K562 (cell line): ENCODE data around the gene B4GALT4. TPM values are rescaled to one million over a fixed set of nuclear protein-coding genes. Genes with fewer than 3 reads are reported as not detected.
A peak's percentile ranks its signal among the peaks of the same experiment; 100 is the strongest.

Experiments used
- ATAC-seq: fragments of 200-7000 bp; cut with Tn5 transposase; 3 replicates; pipeline ENCODE4 v1.9.1; 2020; ENCODE audit warnings: moderate library complexity
- BruUV-seq: library from RNA; stranded (reverse); fragments of 400-500 nt; replicated peaks from 2 replicates; lab custom pipeline; 2021; lab: Mats Ljungman, UMichigan
- CTCF ChIA-PET: fragments of 300-600 bp; formaldehyde crosslinking; extraction: SDS; loops from one replicate; lab custom pipeline; 2021; ENCODE audit warnings: low intra/inter-chr PET ratio; lab: Yijun Ruan, JAX
- POLR2A ChIA-PET: fragments of 300-600, 350-650 bp; sonication (Branson Sonifier 250); formaldehyde crosslinking; extraction: SDS; loops from one replicate; lab custom pipeline; 2021; ENCODE audit warnings: antibody characterized with exemption, inconsistent platforms; lab: Yijun Ruan, JAX
- DNase-seq, 4 experiments: peaks; one replicate each; pipeline versions ENCODE4 v3.0.0 to v3.0.0-alpha.2; 2011 to 2018; ENCODE audit warnings: low spot score in 3 of 4, mixed read lengths in 3 of 4; ENCODE audit errors: extremely low read depth in 1 of 4
- FAIRE-seq: peaks from 2 replicates; lab custom pipeline; 2011; peaks lifted over from hg19 to GRCh38; lab: Jason Lieb, UNC
- H2AFZ ChIP-seq: 2 replicates; pipeline ENCODE4 v1.6.0; 2011; ENCODE audit warnings: low read depth, low read length, control low read depth, inconsistent platforms
- H3K27ac ChIP-seq: fragments of 200-600 bp; 3 replicates; pipeline ENCODE4 v1.8.0; 2011; ENCODE audit warnings: low read depth, mild to moderate bottlenecking, control low read depth, inconsistent platforms, low read length, moderate library complexity, mixed read lengths; ENCODE audit errors: extremely low read depth
- H3K27me3 ChIP-seq, 2 experiments: fragments of 300-600 bp in 1 of 2; 2 replicates in 1 of 2; 3 replicates in 1 of 2; pipeline versions ENCODE4 v1.6.0 to v1.8.0; 2011; ENCODE audit warnings: inconsistent platforms in 2 of 2, low read length in 2 of 2, mild to moderate bottlenecking in 1 of 2, mixed read lengths in 1 of 2, moderate library complexity in 1 of 2; ENCODE audit not compliant: control insufficient read depth in 2 of 2, insufficient read depth in 2 of 2
- H3K36me3 ChIP-seq: fragments of 300-600 bp; 3 replicates; pipeline ENCODE4 v1.8.0; 2011; ENCODE audit warnings: mild to moderate bottlenecking, low read length, inconsistent platforms; ENCODE audit not compliant: control insufficient read depth, insufficient read depth
- H3K4me1 ChIP-seq, 2 experiments: fragments of 200-600 bp in 1 of 2; replicated peaks in 1 of 2; 2 replicates in 1 of 2; 3 replicates in 1 of 2; pipeline versions ENCODE4 v1.5.1 to v1.8.0; 2011; ENCODE audit warnings: inconsistent platforms in 2 of 2, low read length in 2 of 2, mild to moderate bottlenecking in 1 of 2, mixed read lengths in 1 of 2, moderate library complexity in 1 of 2; ENCODE audit not compliant: control insufficient read depth in 2 of 2, insufficient read depth in 2 of 2
- H3K4me2 ChIP-seq: 2 replicates; pipeline ENCODE4 v1.6.1; 2011; ENCODE audit warnings: low read length, control low read depth, inconsistent platforms, mixed read lengths; ENCODE audit not compliant: insufficient read depth
- H3K4me3 ChIP-seq: fragments of 200-600 bp; sonication (generic), shearing (Covaris generic); 2 replicates; pipeline ENCODE4 v1.5.1; 2016; ENCODE audit warnings: control low read depth, inconsistent platforms
- H3K79me2 ChIP-seq: fragments of 200-600 bp; 3 replicates; pipeline ENCODE4 v1.8.0; 2011; ENCODE audit warnings: low read length, inconsistent platforms; ENCODE audit not compliant: control insufficient read depth, insufficient read depth
- H3K9ac ChIP-seq, 2 experiments: 2 replicates each; pipeline versions ENCODE4 v1.6.0 to v1.6.1; 2011; ENCODE audit warnings: low read depth in 2 of 2, low read length in 2 of 2, control low read depth in 1 of 2, inconsistent platforms in 1 of 2, mild to moderate bottlenecking in 1 of 2, mixed read lengths in 1 of 2; ENCODE audit not compliant: insufficient read depth in 1 of 2
- H3K9me1 ChIP-seq: one replicate; pipeline ENCODE4 v1.6.0; 2011; ENCODE audit warnings: inconsistent platforms, mild to moderate bottlenecking, low read length, moderate library complexity; ENCODE audit not compliant: control insufficient read depth, insufficient read depth
- H3K9me3 ChIP-seq: replicated peaks from 2 replicates; pipeline ENCODE4 v1.5.1; 2011; ENCODE audit warnings: low read depth, low read length, inconsistent platforms; ENCODE audit not compliant: control insufficient read depth, insufficient read depth
- H4K20me1 ChIP-seq: replicated peaks from 2 replicates; pipeline ENCODE4 v1.6.1; 2011; ENCODE audit warnings: low read length, inconsistent platforms, mixed read lengths; ENCODE audit not compliant: control insufficient read depth, insufficient read depth
- ATF7 ChIP-seq: fragments of 450-650 bp; IDR thresholded peaks from 2 replicates; pipeline ENCODE4 v1.7.1; 2014; ENCODE audit warnings: mild to moderate bottlenecking, moderate library complexity
- C11orf30 ChIP-seq: fragments of 450-650 bp; IDR thresholded peaks from 2 replicates; pipeline ENCODE4 v1.6.1; 2016; ENCODE audit warnings: low read depth, mild to moderate bottlenecking
- FIP1L1 ChIP-seq: fragments of 200-400 bp; formaldehyde crosslinking; IDR thresholded peaks from 2 replicates; pipeline ENCODE4 v1.6.1; 2018; ENCODE audit warnings: mild to moderate bottlenecking, low read depth, low read length; ENCODE audit not compliant: poor library complexity, severe bottlenecking
- MAFF ChIP-seq: IDR thresholded peaks from 2 replicates; pipeline ENCODE4 v1.6.1; 2012; ENCODE audit warnings: low read length, improper control_type of control experiment
- MAFG ChIP-seq: fragments of 450-650 bp; conservative IDR thresholded peaks from 2 replicates; pipeline ENCODE4 v1.6.1; 2016; ENCODE audit warnings: missing genetic modification characterization, missing compliant biosample characterization
- MEIS2 ChIP-seq: fragments of 450-650 bp; IDR thresholded peaks from 2 replicates; pipeline ENCODE4 v1.6.1; 2014; ENCODE audit warnings: mild to moderate bottlenecking; ENCODE audit not compliant: partially characterized antibody
- NFE2 ChIP-seq: IDR thresholded peaks from 2 replicates; pipeline ENCODE4 v1.6.1; 2014; ENCODE audit warnings: antibody characterized with exemption, low read depth
- NFE2L1 ChIP-seq: fragments of 450-650 bp; IDR thresholded peaks from 2 replicates; pipeline ENCODE4 v1.6.1; 2016; ENCODE audit warnings: missing genetic modification characterization, low read depth, mild to moderate bottlenecking, missing compliant biosample characterization, moderate library complexity, borderline replicate concordance
- WHSC1 ChIP-seq: IDR thresholded peaks from one replicate; pipeline ENCODE4 v1.6.1; 2012; ENCODE audit warnings: low read length, control low read depth, inconsistent platforms
- ZFP91 ChIP-seq: sonication (generic); formaldehyde crosslinking; IDR thresholded peaks from 2 replicates; pipeline ENCODE4 v1.8.0; 2022; ENCODE audit warnings: mild to moderate bottlenecking, missing genetic modification reagents
- ZNF316 ChIP-seq: fragments of 450-650 bp; IDR thresholded peaks from 2 replicates; pipeline ENCODE4 v1.6.1; 2016
- ZNF740 ChIP-seq, 3 experiments: fragments of 200-800 bp in 1 of 3; sonication (Bioruptor generic) in 1 of 3; sonication (generic) in 1 of 3; formaldehyde crosslinking in 1 of 3; IDR thresholded peaks; 2 replicates each; pipeline versions ENCODE4 v1.6.1 to v1.8.0; 2016 to 2022; ENCODE audit warnings: mild to moderate bottlenecking in 2 of 3, missing compliant biosample characterization in 2 of 3, missing genetic modification characterization in 2 of 3, missing genetic modification reagents in 1 of 3
- WGBS: fragments of 100-300 bp; shearing (Covaris generic); methylation state at CpG from one replicate; pipeline ENCODE4 v1.1.6; 2016; ENCODE audit warnings: low coverage, mixed read lengths; ENCODE audit not compliant: insufficient coverage; ENCODE audit errors: missing lambda C conversion rate; 5-methylcytosine and 5-hydroxymethylcytosine counted together
- in situ Hi-C: fragments of 300-500 bp; cut with MboI; formaldehyde crosslinking; loops from 4 replicates; pipeline ENCODE4 v1.15.0; 2018; ENCODE audit warnings: inconsistent platforms, mixed read lengths
- intact Hi-C: fragments of 100-400 bp; cut with micrococcal nuclease; formaldehyde crosslinking; loops from 2 replicates; pipeline ENCODE4 v1.14.2; 2022
- polyA plus RNA-seq, 8 experiments: library from polyadenylated mRNA; depleted of rRNA in 4 of 8; stranded (reverse) in 5 of 8; unstranded in 3 of 8; fragments of >200 nt; fragmentation: Nextera tagmentation in 2 of 8; fragmentation: Illumina TruSeq in 1 of 8; extraction: Ambion mirVana in 2 of 8; extraction: Trizol in 1 of 8; gene quantifications; 2 replicates each; pipeline versions ENCODE4 v1.2.1 to v1.2.3, GENCODE V29; 2011 to 2014; ENCODE audit warnings: inconsistent platforms in 1 of 8, missing spikeins in 1 of 8
- total RNA-seq, 7 experiments: library from RNA; depleted of rRNA in 6 of 7; stranded (reverse); fragments of >200 nt in 6 of 7; fragmentation: Illumina TruSeq in 2 of 7; extraction: Trizol in 2 of 7; gene quantifications; 2 replicates each; pipeline versions ENCODE4 v1.2.1 to v1.2.3, GENCODE V29; 2011 to 2021; ENCODE audit warnings: low replicate concordance in 1 of 7

The B4GALT4 gene
- total and polyA plus RNA-seq, 9 of the 15 experiments (the other 6 are each of a cell fraction or from before 2014, with no cell fraction given): 8.2 to 17.8 (median 12.2) TPM

- Histone ChIP-seq H3K27ac (no peak overlapping the region), H3K9me3 (no peaks in the 10 kb centered on the region), H3K9me1 (no peaks in the 10 kb centered on the region)
- WGBS: 0% methylated on average over 1 of the region's 1 CpG
- no peak for DNase-seq
- TF ChIP-seq MEIS2 (no peak), ZNF740 (CRISPR knock-in tag; IDR thresholded peaks at IDR 0.05) (no peak), ZNF740 (tag; IDR thresholded peaks at IDR 0.05) (no peak), C11orf30 (peak; percentile 58; the same call in 1 of the 2 replicates), MAFF (peak; percentile 37; the same call in 1 of the 2 replicates), MAFG (tag) (peak; percentile 83), ATF7 (no peak), FIP1L1 (no peak), ZFP91 (no peak), ZNF316 (peak; percentile 63), NFE2 (0 out of 2 replicates have a peak, but pooled peaks have one; percentile 25), NFE2L1 (tag) (peak; percentile 52), WHSC1 (no peak)
- TF ChIP-seq, all 486 proteins: peak for 6
- intact Hi-C loops: no loop called here
- Histone ChIP-seq H4K20me1 (no peaks in the 10 kb centered on the region), H3K36me3 (no peaks in the 10 kb centered on the region), H3K4me1 (no peaks in the 10 kb centered on the region), H3K4me2 (no peak overlapping the region), H3K9ac (no peak overlapping the region), H3K27me3 (peaks cover 0 to 9% of the 10 kb centered on the region in 2 experiments; a peak in 1 of 5 replicates), H2AFZ (no peak overlapping the region), H3K4me3 (no peak overlapping the region), H3K79me2 (no peaks in the 10 kb centered on the region)
- in situ Hi-C loops: no loop called here
- ChIA-PET CTCF (no interaction called here), POLR2A (no interaction called here)
- no peak for ATAC-seq
- no peak for FAIRE-seq
- no TSS peak for BruUV-seq
Measured at GRCh38 chr3:119191800-119192199, 48.9 kb downstream of the B4GALT4 start.
